IPS-18c (cell line): ENCODE data around the gene NEURL1.
"Not testable (repeated sequence)": the region's sequence is repeated elsewhere in the genome, so short reads cannot be mapped to it uniquely, and the experiment has no call there.

Experiments
- H3K4me3 ChIP-seq: 2 replicates; pipeline ENCODE4 v1.7.0; 2013; ENCODE audit warnings: low read depth, mild to moderate bottlenecking, low read length, moderate library complexity; ENCODE audit not compliant: insufficient read depth
- H3K9me3 ChIP-seq: one replicate; pipeline ENCODE4 v1.6.1; 2013; ENCODE audit warnings: mild to moderate bottlenecking, low read length, moderate library complexity; ENCODE audit not compliant: control insufficient read depth, insufficient read depth

Gene NEURL1

GRCh38 chr10:103480521-103480920, 13.0 kb upstream of the NEURL1 start:
- H3K4me3 ChIP-seq, result no peak overlapping the region
- no peaks in the 10 kb centered on the region for H3K9me3 ChIP-seq

DNA sequence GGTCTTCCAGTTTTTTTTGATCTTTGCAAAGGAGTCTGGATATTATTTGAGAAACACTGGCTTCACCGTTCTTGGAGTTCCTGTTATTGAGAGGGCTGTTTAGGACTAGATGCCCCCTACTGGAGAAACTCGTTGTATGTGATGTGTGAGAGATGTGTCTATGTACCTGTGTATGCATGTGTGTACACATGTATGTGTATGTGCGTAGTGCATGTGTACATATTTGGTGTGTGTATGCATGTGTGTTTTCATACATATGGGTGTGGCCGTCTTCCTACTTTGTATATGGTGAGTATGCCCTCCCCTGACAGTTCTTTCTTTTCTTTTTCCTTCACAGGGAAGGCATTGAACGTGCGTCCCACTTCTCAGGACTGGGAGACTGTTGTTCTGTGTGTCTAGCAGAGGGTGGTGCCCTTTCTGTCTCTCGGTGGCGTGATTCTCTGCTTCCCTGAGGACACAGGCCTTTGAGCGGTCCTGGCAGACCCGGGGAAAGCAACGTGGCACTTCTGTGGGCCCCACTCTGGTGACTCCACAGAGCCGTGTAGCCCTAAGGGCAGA, 11.5 kb upstream of the NEURL1 start:
- H3K4me3 ChIP-seq, result no peak overlapping the region
- H3K9me3 ChIP-seq, result no peaks in the 10 kb centered on the region

DNA sequence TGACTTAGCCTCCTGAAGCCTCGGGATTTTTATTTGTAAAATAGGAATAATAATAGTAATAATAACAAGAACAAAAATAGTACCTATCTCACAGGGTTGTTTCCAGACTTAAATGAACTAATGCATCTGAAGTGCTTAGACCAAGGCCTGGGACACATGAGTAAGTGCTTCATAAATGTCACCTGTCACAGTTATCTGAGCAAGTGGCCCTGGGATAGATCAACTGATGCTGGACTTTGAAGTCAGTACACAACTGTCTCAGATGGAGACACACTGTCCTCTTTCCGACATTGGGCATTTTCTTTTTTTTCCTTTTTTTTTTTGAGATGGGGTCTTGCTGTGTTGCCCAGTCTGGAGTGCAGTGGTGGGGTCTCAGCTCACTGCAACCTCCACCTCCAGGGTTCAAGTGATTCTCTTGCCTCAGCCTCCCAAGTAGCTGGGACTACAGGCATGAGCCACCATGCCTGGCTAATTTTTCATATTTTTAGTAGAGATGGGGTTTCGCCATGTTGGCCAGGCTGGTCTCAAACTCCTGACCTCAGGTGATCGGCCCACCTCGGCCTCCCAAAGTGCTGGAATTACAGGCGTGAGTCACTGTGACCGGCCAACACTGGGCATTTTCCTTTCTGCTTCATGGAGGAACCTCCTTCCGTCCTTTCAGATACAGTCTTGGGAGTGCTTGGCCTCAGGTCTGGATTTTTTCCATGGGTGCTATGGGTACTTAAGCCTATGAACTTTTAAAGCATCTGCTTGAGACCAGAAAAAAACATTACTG, 6.7 kb upstream of the NEURL1 start:
- H3K4me3 ChIP-seq, H3K9me3 ChIP-seq: not testable (repeated sequence)

DNA sequence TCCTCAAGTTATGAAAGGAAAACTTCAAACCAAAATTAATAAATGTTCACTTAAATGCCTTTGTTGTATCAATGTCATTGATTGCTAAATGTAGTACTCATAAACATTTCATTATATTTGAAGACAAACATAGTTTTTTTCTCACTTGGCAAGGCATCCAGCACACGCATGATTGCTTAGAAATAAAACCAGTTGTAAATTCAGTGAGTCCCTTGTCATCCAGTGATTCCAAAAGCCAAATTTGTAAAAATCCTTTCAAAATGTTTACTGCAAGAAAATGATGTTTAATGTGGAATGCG, 6.1 kb upstream of the NEURL1 start:
- Histone ChIP-seq H3K9me3 (no peaks in the 10 kb centered on the region), H3K4me3 (no peak overlapping the region)

GRCh38 chr10:103490986-103491314, 2.6 kb upstream of the NEURL1 start:
- no peaks in the 10 kb centered on the region for H3K9me3 ChIP-seq

DNA sequence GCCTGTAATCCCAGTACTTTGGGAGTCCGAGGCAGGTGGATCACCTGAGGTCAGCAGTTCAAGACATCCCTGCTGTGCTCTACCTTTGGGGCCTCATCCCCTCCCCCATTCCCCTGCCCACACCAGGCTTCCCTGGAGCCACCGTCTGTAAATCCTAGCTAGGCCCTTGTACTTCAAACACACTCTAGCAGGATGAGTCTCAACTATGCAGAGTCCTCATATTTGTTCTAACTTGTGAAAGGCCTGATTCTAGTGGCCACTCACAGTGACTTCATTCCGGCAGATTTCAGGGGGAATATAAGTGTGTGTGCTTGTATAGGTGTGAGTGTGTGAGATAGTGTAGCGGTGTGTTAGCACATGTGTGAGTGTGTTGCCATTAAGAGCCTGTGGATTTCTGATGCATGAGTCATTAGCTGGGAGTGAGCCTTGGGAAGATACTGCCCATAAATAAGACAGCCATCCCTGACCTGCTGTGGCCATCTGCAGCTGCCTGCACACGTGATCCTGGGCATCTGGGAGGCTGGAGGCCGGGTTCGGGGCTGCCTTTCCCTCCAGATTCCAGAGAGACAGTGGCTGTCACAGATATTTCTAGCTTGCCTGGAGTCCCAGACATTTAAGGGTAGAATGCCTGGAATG, 1.7 kb upstream of the NEURL1 start:
- no peak overlapping the region for H3K4me3 ChIP-seq
- H3K9me3 ChIP-seq, result no peaks in the 10 kb centered on the region

More at GRCh38 chr10:103490986-103491314, 2.6 kb upstream of the NEURL1 start:
- no peak overlapping the region for H3K4me3 ChIP-seq

- peak overlapping the region; percentile 62; the same call in 1 of the 2 replicates for H3K4me3 ChIP-seq
Observed at GRCh38 chr10:103492655-103493261, 747 bp upstream of the NEURL1 start.

GRCh38 chr10:103493916-103494877, 692 bp downstream of the NEURL1 start:
- H3K9me3 ChIP-seq, result no peaks in the 10 kb centered on the region
- H3K4me3 ChIP-seq, result peak overlapping the region; percentile 62

More at GRCh38 chr10:103492655-103493261, 747 bp upstream of the NEURL1 start:
- H3K9me3 ChIP-seq, result no peaks in the 10 kb centered on the region

DNA sequence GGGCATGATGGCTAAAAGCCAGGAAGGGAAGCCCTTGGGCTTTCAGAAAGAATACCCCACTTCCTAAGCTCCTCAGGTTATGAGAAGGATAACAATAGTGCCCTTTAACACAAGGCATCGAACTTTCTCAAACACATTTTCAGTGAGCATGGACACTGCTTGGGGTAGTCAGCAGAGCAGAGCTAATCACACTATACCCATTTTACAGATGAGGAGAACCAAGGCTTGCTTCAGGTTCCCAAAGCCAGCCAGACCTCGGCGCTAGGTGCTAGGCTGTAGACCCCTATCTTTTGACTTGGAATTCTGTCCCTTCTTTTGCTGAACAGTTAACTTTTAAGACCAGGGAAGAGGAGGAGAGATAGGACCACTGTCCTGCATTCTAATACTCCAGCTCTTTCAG, 1.8 kb downstream of the NEURL1 start:
- Histone ChIP-seq H3K4me3 (no peak overlapping the region), H3K9me3 (no peaks in the 10 kb centered on the region)

DNA sequence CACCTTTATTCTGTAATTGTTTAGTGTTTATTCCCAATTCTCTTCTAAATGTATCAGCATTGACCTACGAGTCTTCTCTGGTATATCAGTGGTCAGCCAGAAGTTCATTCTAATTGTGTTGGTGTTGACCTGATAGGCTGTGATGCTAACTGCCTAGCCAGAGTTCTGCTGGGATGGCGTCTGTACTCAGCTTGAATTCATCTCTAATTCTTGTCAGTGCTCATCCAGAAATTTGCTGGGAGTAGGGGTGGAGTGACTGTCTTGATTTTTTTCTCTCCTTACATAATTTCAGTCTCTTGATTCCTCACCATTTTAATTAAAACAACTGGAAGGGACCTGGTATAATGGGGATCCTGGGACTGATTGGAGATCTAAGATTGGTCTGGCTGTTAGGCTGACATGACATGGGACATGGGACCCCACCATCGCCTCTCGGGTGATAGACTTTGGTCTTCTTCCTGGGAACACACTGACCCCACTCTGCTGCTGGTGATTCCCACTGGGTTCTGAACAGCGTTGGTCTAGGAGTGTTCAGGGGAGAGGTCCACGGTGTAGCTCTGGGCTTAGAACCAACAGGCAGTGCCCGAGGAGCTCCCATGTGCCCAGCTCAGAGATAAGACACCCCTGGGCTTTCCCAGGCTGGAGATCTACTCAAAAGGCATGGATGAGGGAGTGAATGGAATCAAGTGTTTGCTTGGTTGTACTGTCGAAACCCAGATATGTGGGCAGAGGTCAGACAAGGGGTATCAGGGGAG, 3.8 kb downstream of the NEURL1 start:
- Histone ChIP-seq H3K4me3 (no peak overlapping the region), H3K9me3 (no peaks in the 10 kb centered on the region)

DNA sequence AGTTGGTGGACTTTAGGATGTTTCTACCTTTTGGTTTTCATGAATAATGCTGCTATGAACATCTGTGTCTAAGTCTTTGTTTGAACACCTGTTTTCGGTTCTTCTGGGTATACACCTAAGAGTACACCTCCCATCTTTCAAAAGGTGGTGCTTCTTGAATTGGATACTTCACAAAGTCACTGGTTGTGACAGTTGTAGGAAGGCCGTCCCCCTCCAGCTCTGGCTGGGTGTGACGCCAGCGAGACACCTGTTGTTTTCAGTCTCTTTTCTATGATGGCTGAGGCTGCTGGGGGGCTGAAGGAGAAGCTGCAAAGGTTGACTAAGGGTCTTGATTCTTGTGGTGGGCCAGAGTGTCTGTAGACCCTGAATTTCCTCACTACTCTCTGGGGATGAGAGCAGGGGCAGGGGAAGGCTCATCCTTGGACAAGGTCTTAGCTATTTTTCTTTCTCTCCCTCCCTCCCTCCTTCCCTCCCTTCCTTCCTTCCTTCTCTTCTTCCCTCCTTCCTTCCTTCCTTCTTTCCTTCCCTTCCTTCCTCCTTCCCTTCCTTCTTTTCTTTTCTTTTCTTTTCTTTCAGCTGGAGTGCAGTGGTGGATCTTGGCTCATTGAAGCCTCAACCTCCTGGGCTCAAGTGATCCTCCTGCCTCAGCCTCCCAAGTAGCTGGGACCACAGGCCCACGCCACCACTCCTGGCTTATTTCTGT, 5.6 kb downstream of the NEURL1 start:
- Histone ChIP-seq H3K9me3 (no peaks in the 10 kb centered on the region), H3K4me3 (no peak overlapping the region)

DNA sequence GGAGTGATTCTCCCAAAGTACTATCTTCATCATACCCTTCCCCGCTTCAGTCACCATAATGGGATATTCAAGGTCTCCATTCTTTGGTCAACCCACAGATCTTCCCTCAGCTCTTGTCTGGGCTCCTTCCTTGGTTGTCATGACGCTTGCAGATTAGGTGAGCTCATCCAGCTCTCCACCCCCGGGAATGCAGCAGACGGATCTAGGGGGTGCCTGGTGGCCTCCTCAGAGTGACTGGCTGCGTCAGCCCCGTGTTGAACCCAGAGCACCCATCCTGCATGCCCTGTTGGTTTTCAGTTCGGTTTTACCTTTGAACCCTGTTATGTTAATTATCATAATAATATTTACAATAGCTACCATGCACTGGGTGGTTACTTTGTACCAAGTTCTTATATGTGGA, 6.4 kb downstream of the NEURL1 start:
- Histone ChIP-seq H3K4me3 (no peak overlapping the region), H3K9me3 (no peaks in the 10 kb centered on the region)

DNA sequence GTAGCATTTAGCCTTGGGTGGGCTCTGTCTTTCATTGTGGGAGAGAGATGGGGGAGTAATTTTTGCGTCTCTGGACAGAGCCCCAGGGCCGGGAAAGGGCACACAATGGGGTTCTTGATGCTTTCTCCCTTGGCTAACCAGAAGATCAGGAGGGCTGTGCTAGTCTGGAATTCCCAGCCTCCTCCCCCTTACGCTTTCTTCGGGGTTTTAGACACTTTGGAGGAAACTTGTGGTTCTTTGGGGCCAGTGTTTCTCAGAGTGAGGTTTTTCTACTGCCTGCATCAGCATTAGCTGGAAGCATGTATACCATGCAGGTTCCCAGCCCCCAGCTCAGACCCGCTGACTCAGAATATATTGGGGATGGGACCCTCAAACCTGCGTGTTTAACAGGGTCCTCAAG, 7.0 kb downstream of the NEURL1 start:
- Histone ChIP-seq H3K9me3 (no peaks in the 10 kb centered on the region), H3K4me3 (no peak overlapping the region)

GRCh38 chr10:103501186-103501585, 7.7 kb downstream of the NEURL1 start:
- Histone ChIP-seq H3K9me3 (no peaks in the 10 kb centered on the region), H3K4me3 (no peak overlapping the region)

- no peak overlapping the region for H3K4me3 ChIP-seq
- H3K9me3 ChIP-seq, result no peaks in the 10 kb centered on the region
Observed at GRCh38 chr10:103502849-103503660, 9.6 kb downstream of the NEURL1 start.
